ENCODE results near the gene FCN2. TPM values are rescaled to one million over a fixed set of nuclear protein-coding genes. Genes with fewer than 3 reads are reported as not detected.

FCN2 gene
- total and polyA plus RNA-seq, 2 experiments from 2014 or later: not detected

GRCh38 chr9:134897584-134898170 is 17.1 kb downstream of the FCN2 start:
- TF ChIP-seq EZH2 (IDR thresholded peaks at IDR 0.05; ENCODE audit: borderline replicate concordance) (no peak), EZH2phosphoT487 (IDR thresholded peaks at IDR 0.05; ENCODE audit: low read depth, severe bottlenecking, unreplicated experiment) (no peak)
- H3K9me2 ChIP-seq (replicated peaks; ENCODE audit: insufficient read depth): no peaks in the 10 kb centered on the region
- H4K20me1 ChIP-seq (ENCODE audit: insufficient read depth, poor library complexity, severe bottlenecking): no peaks in the 10 kb centered on the region
- H3K79me2 ChIP-seq: no peaks in the 10 kb centered on the region
- H3K27me3 ChIP-seq: no peaks in the 10 kb centered on the region
- H2AFZ ChIP-seq: no peak overlapping the region
- H3K9me3 ChIP-seq (ENCODE audit: low read depth): no peaks in the 10 kb centered on the region
- 92% methylated on average over 2 of the region's 2 CpGs for WGBS (ENCODE audit: low lambda C conversion rate, missing lambda C conversion rate)
- no peak overlapping the region for H3K27ac ChIP-seq
- peaks cover 13% of the 10 kb centered on the region for H3K4me1 ChIP-seq (ENCODE audit: insufficient read depth)
- DNase-seq (ENCODE audit: low spot score): no peak
- H3K36me3 ChIP-seq (replicated peaks; ENCODE audit: insufficient read depth, low read depth): no peaks in the 10 kb centered on the region
- H3K4me2 ChIP-seq: no peak overlapping the region
- no peak overlapping the region for H3K4me3 ChIP-seq

- Histone ChIP-seq H3K4me3 (no peak overlapping the region), H2AFZ (no peak overlapping the region), H3K9me2 (replicated peaks; ENCODE audit: insufficient read depth) (no peaks in the 10 kb centered on the region), H3K36me3 (replicated peaks; ENCODE audit: insufficient read depth, low read depth) (no peaks in the 10 kb centered on the region), H3K4me1 (ENCODE audit: insufficient read depth) (peaks cover 13% of the 10 kb centered on the region), H3K79me2 (no peaks in the 10 kb centered on the region), H4K20me1 (ENCODE audit: insufficient read depth, poor library complexity, severe bottlenecking) (no peaks in the 10 kb centered on the region), H3K27ac (no peak overlapping the region), H3K4me2 (no peak overlapping the region), H3K9me3 (ENCODE audit: low read depth) (no peaks in the 10 kb centered on the region), H3K27me3 (no peaks in the 10 kb centered on the region)
- 89% methylated on average over 2 of the region's 2 CpGs for WGBS (ENCODE audit: low lambda C conversion rate, missing lambda C conversion rate)
- TF ChIP-seq EZH2phosphoT487 (IDR thresholded peaks at IDR 0.05; ENCODE audit: low read depth, severe bottlenecking, unreplicated experiment) (no peak), CTCF (IDR thresholded peaks at IDR 0.05; ENCODE audit: poor library complexity) (no peak), EZH2 (IDR thresholded peaks at IDR 0.05; ENCODE audit: borderline replicate concordance) (no peak)
- DNase-seq (ENCODE audit: low spot score): no peak
Measured at GRCh38 chr9:134898319-134898718, 17.7 kb downstream of the FCN2 start.

GRCh38 chr9:134899168-134899567 is 18.6 kb downstream of the FCN2 start:
- no peak overlapping the region for H2AFZ ChIP-seq
- WGBS (ENCODE audit: low lambda C conversion rate, missing lambda C conversion rate): 94% methylated on average over 3 of the region's 3 CpGs
- no peaks in the 10 kb centered on the region for H3K27me3 ChIP-seq
- H3K79me2 ChIP-seq: no peaks in the 10 kb centered on the region
- H3K4me1 ChIP-seq (ENCODE audit: insufficient read depth): peaks cover 13% of the 10 kb centered on the region
- H3K4me2 ChIP-seq: no peak overlapping the region
- no peak overlapping the region for H3K27ac ChIP-seq
- H3K9me3 ChIP-seq (ENCODE audit: low read depth): no peaks in the 10 kb centered on the region
- no peaks in the 10 kb centered on the region for H3K9me2 ChIP-seq (replicated peaks; ENCODE audit: insufficient read depth)
- DNase-seq (ENCODE audit: low spot score): no peak
- TF ChIP-seq EZH2phosphoT487 (IDR thresholded peaks at IDR 0.05; ENCODE audit: low read depth, severe bottlenecking, unreplicated experiment) (no peak), CTCF (IDR thresholded peaks at IDR 0.05; ENCODE audit: poor library complexity) (no peak), EZH2 (IDR thresholded peaks at IDR 0.05; ENCODE audit: borderline replicate concordance) (no peak)
- H3K4me3 ChIP-seq: no peak overlapping the region
- H3K36me3 ChIP-seq (replicated peaks; ENCODE audit: insufficient read depth, low read depth): no peaks in the 10 kb centered on the region
- H4K20me1 ChIP-seq (ENCODE audit: insufficient read depth, poor library complexity, severe bottlenecking): no peaks in the 10 kb centered on the region

GRCh38 chr9:134899818-134900217 is 19.2 kb downstream of the FCN2 start:
- H3K9me3 ChIP-seq (ENCODE audit: low read depth): no peaks in the 10 kb centered on the region
- H3K4me2 ChIP-seq: no peak overlapping the region
- H2AFZ ChIP-seq: no peak overlapping the region
- H3K27me3 ChIP-seq: no peaks in the 10 kb centered on the region
- H3K27ac ChIP-seq: no peak overlapping the region
- TF ChIP-seq EZH2 (IDR thresholded peaks at IDR 0.05; ENCODE audit: borderline replicate concordance): no peak
- TF ChIP-seq CTCF (IDR thresholded peaks at IDR 0.05; ENCODE audit: poor library complexity): no peak
- no peak for TF ChIP-seq EZH2phosphoT487 (IDR thresholded peaks at IDR 0.05; ENCODE audit: low read depth, severe bottlenecking, unreplicated experiment)
- no peaks in the 10 kb centered on the region for H3K9me2 ChIP-seq (replicated peaks; ENCODE audit: insufficient read depth)
- H4K20me1 ChIP-seq (ENCODE audit: insufficient read depth, poor library complexity, severe bottlenecking): no peaks in the 10 kb centered on the region
- H3K79me2 ChIP-seq: no peaks in the 10 kb centered on the region
- H3K36me3 ChIP-seq (replicated peaks; ENCODE audit: insufficient read depth, low read depth): no peaks in the 10 kb centered on the region
- H3K4me3 ChIP-seq: no peak overlapping the region
- H3K4me1 ChIP-seq (ENCODE audit: insufficient read depth): peaks cover 13% of the 10 kb centered on the region
- no peak for DNase-seq (ENCODE audit: low spot score)
- 80% methylated on average over 1 of the region's 1 CpG for WGBS (ENCODE audit: low lambda C conversion rate, missing lambda C conversion rate)

Data from hepatocyte (in vitro differentiated cells).